GM23338 (cell line): ENCODE measurements around the gene TEKT5.

ENCODE experiments used
- CTCF ChIP-seq, 2 experiments: fragments of 200-600 bp in 1 of 2; sonication (generic) in 1 of 2; conservative IDR thresholded peaks; 2 replicates each; pipeline versions ENCODE4 v1.5.1 to v1.6.1; 2016 to 2017; ENCODE audit warnings: antibody characterized with exemption in 2 of 2, low read depth in 2 of 2, mild to moderate bottlenecking in 2 of 2, moderate library complexity in 1 of 2
- EZH2phosphoT487 ChIP-seq: fragments of 200-600 bp; sonication (generic); IDR thresholded peaks from one replicate; pipeline ENCODE4 v1.8.1; 2018; ENCODE audit warnings: antibody characterized with exemption; ENCODE audit not compliant: unreplicated experiment
- POLR2AphosphoS5 ChIP-seq: IDR thresholded peaks from 2 replicates; pipeline ENCODE4 v1.6.1; 2016; ENCODE audit warnings: antibody characterized with exemption, low read depth

DNA sequence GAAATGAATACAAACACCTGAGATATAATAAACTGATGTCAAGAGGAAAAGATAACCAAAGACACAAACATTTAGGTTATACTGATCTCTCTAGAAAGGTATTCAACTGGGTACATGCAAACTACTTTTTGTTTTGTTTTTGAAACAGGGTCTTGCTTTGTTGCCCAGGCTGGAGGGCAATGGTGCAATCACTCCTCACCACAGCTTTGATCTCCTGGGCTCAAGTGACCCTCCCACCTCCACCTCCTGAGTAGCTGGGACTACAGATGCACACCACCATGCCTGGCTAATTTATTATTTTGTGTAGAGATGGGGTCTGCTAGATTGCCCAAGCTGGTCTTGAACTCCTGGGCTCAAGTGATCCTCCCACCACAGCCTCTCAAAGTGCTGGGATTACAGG, 38.1 kb downstream of the TEKT5 start:
- TF ChIP-seq CTCF (conservative IDR thresholded peaks at IDR 0.05; ENCODE audit: low read depth in 2 of 2) (no peak), POLR2AphosphoS5 (no peak), EZH2phosphoT487 (no peak)
